Glutamatergic neuron (in vitro differentiated cells): ENCODE results near the gene CDKN2B-AS1. TPM values are rescaled to one million over a fixed set of nuclear protein-coding genes. Genes with fewer than 3 reads are reported as not detected.

ENCODE experiments used
- DNase-seq: peaks from one replicate; pipeline ENCODE4 v3.0.0; 2022
- H3K27ac Mint-ChIP-seq: one replicate; pipeline ENCODE4 v1.8.0; 2020; ENCODE audit warnings: mild to moderate bottlenecking, mixed read lengths, inconsistent platforms; ENCODE audit not compliant: unreplicated experiment
- H3K27me3 Mint-ChIP-seq: one replicate; pipeline ENCODE4 v1.8.0; 2020; ENCODE audit warnings: mild to moderate bottlenecking, moderate library complexity, mixed read lengths, inconsistent platforms; ENCODE audit not compliant: unreplicated experiment
- H3K36me3 Mint-ChIP-seq: one replicate; pipeline ENCODE4 v1.8.0; 2020; ENCODE audit warnings: mild to moderate bottlenecking, mixed read lengths, inconsistent platforms; ENCODE audit not compliant: unreplicated experiment
- H3K4me1 Mint-ChIP-seq: one replicate; pipeline ENCODE4 v1.8.0; 2020; ENCODE audit warnings: mild to moderate bottlenecking, low read depth, mixed read lengths, inconsistent platforms; ENCODE audit not compliant: unreplicated experiment
- H3K4me3 Mint-ChIP-seq: one replicate; pipeline ENCODE4 v1.8.0; 2020; ENCODE audit warnings: mild to moderate bottlenecking, mixed read lengths, inconsistent platforms; ENCODE audit not compliant: unreplicated experiment
- H3K9me3 Mint-ChIP-seq: one replicate; pipeline ENCODE4 v1.8.0; 2020; ENCODE audit warnings: mild to moderate bottlenecking, moderate library complexity, mixed read lengths, inconsistent platforms; ENCODE audit not compliant: unreplicated experiment
- total RNA-seq: library from RNA; stranded (reverse); fragmentation: NEBNext Ultra II Directional; extraction: Animal tissue kit (Norgen Biotek cat#: 25700); gene quantifications from one replicate; pipeline ENCODE4 v1.2.1, GENCODE V29; 2021; ENCODE audit not compliant: unreplicated experiment
- TF ChIP-seq, protein P1 (sequence below): fragments of 200-600 bp; sonication (generic); IDR thresholded peaks from one replicate; pipeline ENCODE4 v1.5.0; 2021; ENCODE audit not compliant: partially characterized antibody, unreplicated experiment

The CDKN2B-AS1 gene
- total RNA-seq, 1 donor from 2014 or later, result not detected

DNA sequence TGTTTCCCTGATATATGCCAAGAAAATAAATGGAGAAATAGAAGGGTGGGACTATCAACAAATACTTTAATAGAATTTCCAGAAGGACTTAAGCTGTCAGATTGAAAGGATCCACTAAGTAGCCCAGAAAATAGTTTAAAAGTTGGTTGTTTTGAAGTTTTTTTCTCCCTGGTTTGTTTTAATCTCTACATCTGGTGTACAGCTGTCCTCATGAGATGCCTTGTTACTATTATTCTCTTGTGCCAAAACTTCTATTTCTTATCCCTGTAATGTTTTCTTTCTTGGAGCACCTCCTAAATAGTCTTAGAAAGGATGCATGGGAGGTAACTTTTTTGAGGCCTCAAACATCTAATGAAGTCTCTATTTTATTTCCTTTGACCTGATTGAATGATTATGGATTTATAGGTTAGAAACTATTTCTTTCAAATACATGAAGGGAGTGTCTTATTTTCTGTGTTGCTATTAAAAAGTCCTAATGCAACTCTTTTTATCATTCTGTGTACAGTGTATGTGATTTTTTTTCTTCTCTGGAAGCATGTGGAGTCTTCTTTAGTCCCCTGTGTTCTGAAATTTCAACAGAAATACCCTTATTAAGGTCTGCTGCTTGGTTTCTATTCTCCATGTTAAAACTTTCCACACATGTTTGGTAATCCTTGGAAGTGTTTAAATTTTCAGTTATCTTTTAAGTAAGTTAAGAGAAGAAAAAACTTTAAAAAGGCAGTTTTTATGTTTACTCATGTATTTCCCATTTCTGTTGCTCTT, 154.5 kb downstream of the CDKN2B-AS1 start:
- no peak overlapping the region for H3K4me3 Mint-ChIP-seq
- DNase-seq, result no peak
- no peaks in the 10 kb centered on the region for H3K4me1 Mint-ChIP-seq
- no peaks in the 10 kb centered on the region for H3K9me3 Mint-ChIP-seq
- H3K36me3 Mint-ChIP-seq, result no peaks in the 10 kb centered on the region
- H3K27ac Mint-ChIP-seq, result no peak overlapping the region
- H3K27me3 Mint-ChIP-seq, result peaks cover 2% of the 10 kb centered on the region
- TF ChIP-seq, protein P1, sequence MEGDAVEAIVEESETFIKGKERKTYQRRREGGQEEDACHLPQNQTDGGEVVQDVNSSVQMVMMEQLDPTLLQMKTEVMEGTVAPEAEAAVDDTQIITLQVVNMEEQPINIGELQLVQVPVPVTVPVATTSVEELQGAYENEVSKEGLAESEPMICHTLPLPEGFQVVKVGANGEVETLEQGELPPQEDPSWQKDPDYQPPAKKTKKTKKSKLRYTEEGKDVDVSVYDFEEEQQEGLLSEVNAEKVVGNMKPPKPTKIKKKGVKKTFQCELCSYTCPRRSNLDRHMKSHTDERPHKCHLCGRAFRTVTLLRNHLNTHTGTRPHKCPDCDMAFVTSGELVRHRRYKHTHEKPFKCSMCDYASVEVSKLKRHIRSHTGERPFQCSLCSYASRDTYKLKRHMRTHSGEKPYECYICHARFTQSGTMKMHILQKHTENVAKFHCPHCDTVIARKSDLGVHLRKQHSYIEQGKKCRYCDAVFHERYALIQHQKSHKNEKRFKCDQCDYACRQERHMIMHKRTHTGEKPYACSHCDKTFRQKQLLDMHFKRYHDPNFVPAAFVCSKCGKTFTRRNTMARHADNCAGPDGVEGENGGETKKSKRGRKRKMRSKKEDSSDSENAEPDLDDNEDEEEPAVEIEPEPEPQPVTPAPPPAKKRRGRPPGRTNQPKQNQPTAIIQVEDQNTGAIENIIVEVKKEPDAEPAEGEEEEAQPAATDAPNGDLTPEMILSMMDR, result no peak

DNA sequence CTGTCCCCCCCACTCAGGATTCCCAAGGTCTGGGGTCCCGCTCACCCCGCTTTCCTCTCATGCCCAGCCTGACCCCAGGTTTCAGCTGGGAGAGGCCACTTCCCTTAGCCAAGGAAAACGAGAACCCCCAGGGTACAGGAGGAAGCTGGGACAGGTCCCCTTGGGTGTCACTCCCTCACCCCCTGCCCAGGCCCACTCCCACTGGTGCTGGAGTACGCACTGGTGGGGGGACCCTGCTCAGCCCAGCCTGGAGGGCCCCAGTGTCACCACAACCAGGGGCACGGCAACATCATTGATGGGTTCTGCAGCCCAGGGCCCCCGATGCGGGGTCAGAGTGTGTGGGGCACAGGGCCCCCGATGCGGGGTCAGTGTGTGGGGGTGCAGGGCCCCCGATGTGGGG, 159.5 kb downstream of the CDKN2B-AS1 start:
- TF ChIP-seq, protein P1, result no peak
- H3K4me1 Mint-ChIP-seq, result no peaks in the 10 kb centered on the region

GRCh38 chr9:22156586-22156985, 162.0 kb downstream of the CDKN2B-AS1 start:
- Mint-ChIP-seq H3K36me3 (no peaks in the 10 kb centered on the region), H3K4me3 (no peak overlapping the region), H3K27me3 (peaks cover 2% of the 10 kb centered on the region), H3K9me3 (no peaks in the 10 kb centered on the region), H3K27ac (no peak overlapping the region), H3K4me1 (no peaks in the 10 kb centered on the region)
- DNase-seq, result no peak
- TF ChIP-seq, protein P1, result no peak

More for the DNA sequence above, 159.5 kb downstream of the CDKN2B-AS1 start:
- Mint-ChIP-seq H3K4me3 (no peak overlapping the region), H3K27ac (no peak overlapping the region), H3K9me3 (no peaks in the 10 kb centered on the region), H3K36me3 (no peaks in the 10 kb centered on the region), H3K27me3 (peaks cover 2% of the 10 kb centered on the region)
- DNase-seq, result no peak

- TF ChIP-seq, protein P1, result no peak
- H3K4me1 Mint-ChIP-seq, result no peaks in the 10 kb centered on the region
- H3K27ac Mint-ChIP-seq, result no peak overlapping the region
- no peak overlapping the region for H3K4me3 Mint-ChIP-seq
- no peaks in the 10 kb centered on the region for H3K9me3 Mint-ChIP-seq
- no peak for DNase-seq
- peaks cover 2% of the 10 kb centered on the region for H3K27me3 Mint-ChIP-seq
- no peaks in the 10 kb centered on the region for H3K36me3 Mint-ChIP-seq
These were observed 162.7 kb downstream of the CDKN2B-AS1 start for GRCh38 chr9:22157276-22157675.

- no peak for DNase-seq
- Mint-ChIP-seq H3K4me1 (no peaks in the 10 kb centered on the region), H3K27me3 (no peaks in the 10 kb centered on the region), H3K4me3 (no peak overlapping the region), H3K27ac (no peak overlapping the region), H3K36me3 (no peaks in the 10 kb centered on the region), H3K9me3 (no peaks in the 10 kb centered on the region)
- TF ChIP-seq, protein P1, result no peak
These were observed 163.2 kb downstream of the CDKN2B-AS1 start for GRCh38 chr9:22157828-22158227.
